ENCODE data around the gene CGAS. TPM values are rescaled to one million over a fixed set of nuclear protein-coding genes. Genes with fewer than 3 reads are reported as not detected.

CGAS gene
- total and polyA plus RNA-seq, 2 of the 13 experiments (the other 11 are each of a cell fraction or from before 2014, with no cell fraction given), result 0.03 to 0.07 TPM

DNA sequence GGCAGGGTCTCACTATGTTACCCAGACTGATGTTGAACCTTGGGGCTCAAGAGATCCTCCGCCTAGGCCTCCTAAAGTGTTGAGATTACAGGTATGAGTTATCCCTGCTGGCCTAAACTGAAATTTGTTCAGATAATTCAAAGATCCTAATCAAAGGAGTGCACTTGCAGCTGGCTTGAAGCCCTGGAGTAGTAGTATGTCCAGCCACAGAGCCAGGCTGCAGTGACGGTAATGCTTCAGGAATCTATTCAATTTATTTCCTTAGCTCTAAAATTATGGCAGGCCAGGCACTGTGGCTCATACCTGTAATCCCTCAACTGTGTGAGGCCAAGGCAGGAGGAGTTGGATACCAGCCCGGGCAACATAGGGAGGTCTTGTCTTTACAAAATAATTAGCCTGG is 58.8 kb downstream of the CGAS start:
- Histone ChIP-seq H2AFZ (ENCODE audit: low read length) (no peak overlapping the region), H3K9ac (ENCODE audit: insufficient read depth, low read depth, low read length) (no peak overlapping the region), H4K20me1 (ENCODE audit: insufficient read depth, low read length) (no peaks in the 10 kb centered on the region), H3K27me3 (ENCODE audit: control insufficient read depth in 1 of 2, insufficient read depth in 2 of 2, low read length in 2 of 2) (peaks cover 0 to 6% of the 10 kb centered on the region in 2 experiments; a peak in 3 of 5 replicates), H3K4me3 (replicated peaks in 1 of 3; ENCODE audit: insufficient read depth in 1 of 3, low read depth in 2 of 3, low read length in 3 of 3) (no peak overlapping the region), H3K4me2 (ENCODE audit: low read depth, low read length) (no peak overlapping the region), H3K27ac (ENCODE audit: extremely low read length, insufficient read depth, low read length) (no peak overlapping the region), H3K36me3 (replicated peaks in 1 of 2; ENCODE audit: control insufficient read depth in 1 of 2, insufficient read depth in 2 of 2, low read length in 2 of 2) (no peaks in the 10 kb centered on the region), H3K79me2 (ENCODE audit: insufficient read depth, low read length) (no peaks in the 10 kb centered on the region), H3K4me1 (ENCODE audit: insufficient read depth, low read length) (0 out of 2 replicates have a peak, but pooled peaks cover 6% of the 10 kb centered on the region), H3K9me3 (ENCODE audit: low read length) (no peaks in the 10 kb centered on the region)
- DNase-seq (ENCODE audit: low spot score) (no peak), FAIRE-seq (no peak), ATAC-seq (no peak)
- POLR2A ChIA-PET, result no interaction called here
- 59% methylated on average over 2 of the region's 3 CpGs for WGBS (ENCODE audit: low lambda C conversion rate)
- CTCF ChIA-PET (ENCODE audit: low intra/inter-chr PET ratio, low total read pairs), result no interaction called here
- in situ Hi-C loops (cut with HindIII; ENCODE audit: extremely low pct_ligation_motif_present, low pct_unique_long_range_greater_than_20kb) (no loop called here), intact Hi-C loops (cut with micrococcal nuclease; ENCODE audit: unreplicated experiment) (no loop called here)
- BruUV-seq (replicated peaks), result no TSS peak
- TF ChIP-seq KLF12 (CRISPR knock-in tag; IDR thresholded peaks at IDR 0.05; ENCODE audit: borderline replicate concordance) (no peak), MYC (CRISPR knock-in tag; IDR thresholded peaks at IDR 0.05; ENCODE audit: borderline replicate concordance) (no peak), TSC22D2 (CRISPR knock-in tag; IDR thresholded peaks at IDR 0.05; ENCODE audit: borderline replicate concordance) (no peak), ZBTB8A (CRISPR knock-in tag; IDR thresholded peaks at IDR 0.05; ENCODE audit: borderline replicate concordance, low read depth) (no peak), HHEX (CRISPR knock-in tag; IDR thresholded peaks at IDR 0.05) (no peak), ZNF180 (CRISPR knock-in tag; IDR thresholded peaks at IDR 0.05; ENCODE audit: borderline replicate concordance, low read depth) (no peak), ZNF282 (IDR thresholded peaks at IDR 0.05; ENCODE audit: partially characterized antibody) (no peak), MIER3 (CRISPR knock-in tag; IDR thresholded peaks at IDR 0.05; ENCODE audit: borderline replicate concordance) (no peak), ZNF720 (CRISPR knock-in tag; IDR thresholded peaks at IDR 0.05) (no peak), NBN (conservative IDR thresholded peaks at IDR 0.05) (no peak), POGZ (CRISPR knock-in tag; IDR thresholded peaks at IDR 0.05) (no peak), ZNF841 (CRISPR knock-in tag; IDR thresholded peaks at IDR 0.05; ENCODE audit: borderline replicate concordance) (no peak)
- TF ChIP-seq, protein P1, sequence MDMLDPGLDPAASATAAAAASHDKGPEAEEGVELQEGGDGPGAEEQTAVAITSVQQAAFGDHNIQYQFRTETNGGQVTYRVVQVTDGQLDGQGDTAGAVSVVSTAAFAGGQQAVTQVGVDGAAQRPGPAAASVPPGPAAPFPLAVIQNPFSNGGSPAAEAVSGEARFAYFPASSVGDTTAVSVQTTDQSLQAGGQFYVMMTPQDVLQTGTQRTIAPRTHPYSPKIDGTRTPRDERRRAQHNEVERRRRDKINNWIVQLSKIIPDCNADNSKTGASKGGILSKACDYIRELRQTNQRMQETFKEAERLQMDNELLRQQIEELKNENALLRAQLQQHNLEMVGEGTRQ (IDR thresholded peaks at IDR 0.05; ENCODE audit: low read depth, low read length), result no peak
- TF ChIP-seq, protein P1 (CRISPR knock-in tag; IDR thresholded peaks at IDR 0.05; ENCODE audit: borderline replicate concordance), result no peak
- TF ChIP-seq, protein P2, sequence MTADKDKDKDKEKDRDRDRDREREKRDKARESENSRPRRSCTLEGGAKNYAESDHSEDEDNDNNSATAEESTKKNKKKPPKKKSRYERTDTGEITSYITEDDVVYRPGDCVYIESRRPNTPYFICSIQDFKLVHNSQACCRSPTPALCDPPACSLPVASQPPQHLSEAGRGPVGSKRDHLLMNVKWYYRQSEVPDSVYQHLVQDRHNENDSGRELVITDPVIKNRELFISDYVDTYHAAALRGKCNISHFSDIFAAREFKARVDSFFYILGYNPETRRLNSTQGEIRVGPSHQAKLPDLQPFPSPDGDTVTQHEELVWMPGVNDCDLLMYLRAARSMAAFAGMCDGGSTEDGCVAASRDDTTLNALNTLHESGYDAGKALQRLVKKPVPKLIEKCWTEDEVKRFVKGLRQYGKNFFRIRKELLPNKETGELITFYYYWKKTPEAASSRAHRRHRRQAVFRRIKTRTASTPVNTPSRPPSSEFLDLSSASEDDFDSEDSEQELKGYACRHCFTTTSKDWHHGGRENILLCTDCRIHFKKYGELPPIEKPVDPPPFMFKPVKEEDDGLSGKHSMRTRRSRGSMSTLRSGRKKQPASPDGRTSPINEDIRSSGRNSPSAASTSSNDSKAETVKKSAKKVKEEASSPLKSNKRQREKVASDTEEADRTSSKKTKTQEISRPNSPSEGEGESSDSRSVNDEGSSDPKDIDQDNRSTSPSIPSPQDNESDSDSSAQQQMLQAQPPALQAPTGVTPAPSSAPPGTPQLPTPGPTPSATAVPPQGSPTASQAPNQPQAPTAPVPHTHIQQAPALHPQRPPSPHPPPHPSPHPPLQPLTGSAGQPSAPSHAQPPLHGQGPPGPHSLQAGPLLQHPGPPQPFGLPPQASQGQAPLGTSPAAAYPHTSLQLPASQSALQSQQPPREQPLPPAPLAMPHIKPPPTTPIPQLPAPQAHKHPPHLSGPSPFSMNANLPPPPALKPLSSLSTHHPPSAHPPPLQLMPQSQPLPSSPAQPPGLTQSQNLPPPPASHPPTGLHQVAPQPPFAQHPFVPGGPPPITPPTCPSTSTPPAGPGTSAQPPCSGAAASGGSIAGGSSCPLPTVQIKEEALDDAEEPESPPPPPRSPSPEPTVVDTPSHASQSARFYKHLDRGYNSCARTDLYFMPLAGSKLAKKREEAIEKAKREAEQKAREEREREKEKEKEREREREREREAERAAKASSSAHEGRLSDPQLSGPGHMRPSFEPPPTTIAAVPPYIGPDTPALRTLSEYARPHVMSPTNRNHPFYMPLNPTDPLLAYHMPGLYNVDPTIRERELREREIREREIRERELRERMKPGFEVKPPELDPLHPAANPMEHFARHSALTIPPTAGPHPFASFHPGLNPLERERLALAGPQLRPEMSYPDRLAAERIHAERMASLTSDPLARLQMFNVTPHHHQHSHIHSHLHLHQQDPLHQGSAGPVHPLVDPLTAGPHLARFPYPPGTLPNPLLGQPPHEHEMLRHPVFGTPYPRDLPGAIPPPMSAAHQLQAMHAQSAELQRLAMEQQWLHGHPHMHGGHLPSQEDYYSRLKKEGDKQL (CRISPR knock-in tag; IDR thresholded peaks at IDR 0.05; ENCODE audit: low read depth), result no peak
- TF ChIP-seq, protein P3, sequence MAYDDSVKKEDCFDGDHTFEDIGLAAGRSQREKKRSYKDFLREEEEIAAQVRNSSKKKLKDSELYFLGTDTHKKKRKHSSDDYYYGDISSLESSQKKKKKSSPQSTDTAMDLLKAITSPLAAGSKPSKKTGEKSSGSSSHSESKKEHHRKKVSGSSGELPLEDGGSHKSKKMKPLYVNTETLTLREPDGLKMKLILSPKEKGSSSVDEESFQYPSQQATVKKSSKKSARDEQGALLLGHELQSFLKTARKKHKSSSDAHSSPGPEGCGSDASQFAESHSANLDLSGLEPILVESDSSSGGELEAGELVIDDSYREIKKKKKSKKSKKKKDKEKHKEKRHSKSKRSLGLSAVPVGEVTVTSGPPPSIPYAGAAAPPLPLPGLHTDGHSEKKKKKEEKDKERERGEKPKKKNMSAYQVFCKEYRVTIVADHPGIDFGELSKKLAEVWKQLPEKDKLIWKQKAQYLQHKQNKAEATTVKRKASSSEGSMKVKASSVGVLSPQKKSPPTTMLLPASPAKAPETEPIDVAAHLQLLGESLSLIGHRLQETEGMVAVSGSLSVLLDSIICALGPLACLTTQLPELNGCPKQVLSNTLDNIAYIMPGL (CRISPR knock-in tag; IDR thresholded peaks at IDR 0.05; ENCODE audit: borderline replicate concordance in 1 of 2, low read depth in 1 of 2), result no peak
